MG63 (cell line): Measurements from ENCODE around the gene TOR1AIP2. TPM values are rescaled to one million over a fixed set of nuclear protein-coding genes. Genes with fewer than 3 reads are reported as not detected.

ENCODE experiments used
- DNase-seq: peaks from one replicate; pipeline ENCODE4 v3.0.0-alpha.2; 2020
- H3K27me3 ChIP-seq: fragments of 250-450 bp; sonication (Bioruptor Pico); 2 replicates; pipeline ENCODE4 v1.5.1; 2020; ENCODE audit warnings: mild to moderate bottlenecking, moderate library complexity
- H3K36me3 ChIP-seq: fragments of 250-450 bp; sonication (Bioruptor Pico); 2 replicates; pipeline ENCODE4 v1.5.1; 2020; ENCODE audit warnings: mild to moderate bottlenecking, moderate library complexity
- H3K4me3 ChIP-seq: fragments of 250-450 bp; sonication (Bioruptor Pico); 2 replicates; pipeline ENCODE4 v1.5.1; 2020; ENCODE audit warnings: mild to moderate bottlenecking, moderate library complexity
- H3K9me3 ChIP-seq: fragments of 250-450 bp; sonication (Bioruptor Pico); 2 replicates; pipeline ENCODE4 v1.5.1; 2020; ENCODE audit warnings: mild to moderate bottlenecking, moderate library complexity
- total RNA-seq: library from RNA; depleted of rRNA; stranded (reverse); fragments of >200 nt; shearing (Covaris generic); gene quantifications from 2 replicates; pipeline ENCODE4 v1.2.3, GENCODE V29; 2014; ENCODE audit warnings: low replicate concordance; rRNA removed

The TOR1AIP2 gene
- 52.8 and 59.3 TPM in 2 replicates for total RNA-seq

GRCh38 chr1:179877586-179878265 is at the start of gene TOR1AIP2:
Gene TOR1AIP2, minus strand, starts transcription at chr1:179877803. Its CDS starts 25,138 bp downstream, at chr1:179852665.
- no peaks in the 10 kb centered on the region for H3K27me3 ChIP-seq
- DNase-seq = peak; percentile 91
- H3K9me3 ChIP-seq = no peaks in the 10 kb centered on the region
- peak within 1 kb of the TSS; percentile 75 for H3K4me3 ChIP-seq
- peaks cover 37% of the 10 kb centered on the region for H3K36me3 ChIP-seq

GRCh38 chr1:179926850-179927205 is 49.2 kb upstream of the TOR1AIP2 start:
- no peaks in the 10 kb centered on the region for H3K36me3 ChIP-seq
- H3K27me3 ChIP-seq = no peaks in the 10 kb centered on the region
- no peak overlapping the region for H3K4me3 ChIP-seq
- no peak for DNase-seq
- no peaks in the 10 kb centered on the region for H3K9me3 ChIP-seq

- H3K36me3 ChIP-seq = 0 out of 2 replicates have a peak, but pooled peaks cover 3% of the 10 kb centered on the region
These were observed 48.6 kb upstream of the TOR1AIP2 start for GRCh38 chr1:179925922-179926849.

GRCh38 chr1:179925302-179925701 is 47.7 kb upstream of the TOR1AIP2 start:
- H3K9me3 ChIP-seq = no peaks in the 10 kb centered on the region
- H3K36me3 ChIP-seq = 0 out of 2 replicates have a peak, but pooled peaks cover 3% of the 10 kb centered on the region
- no peaks in the 10 kb centered on the region for H3K27me3 ChIP-seq
- H3K4me3 ChIP-seq = no peak overlapping the region
- DNase-seq = no peak

More at GRCh38 chr1:179925922-179926849, 48.6 kb upstream of the TOR1AIP2 start:
- Histone ChIP-seq H3K9me3 (no peaks in the 10 kb centered on the region), H3K27me3 (no peaks in the 10 kb centered on the region), H3K4me3 (no peak overlapping the region)
- DNase-seq = no peak

- DNase-seq = no peak
- Histone ChIP-seq H3K27me3 (no peaks in the 10 kb centered on the region), H3K4me3 (no peak overlapping the region), H3K36me3 (peaks cover 3% of the 10 kb centered on the region; the same call in 1 of the 2 replicates), H3K9me3 (no peaks in the 10 kb centered on the region)
These were observed 46.7 kb upstream of the TOR1AIP2 start for GRCh38 chr1:179924268-179924667.

GRCh38 chr1:179923029-179923428 is 45.4 kb upstream of the TOR1AIP2 start:
- Histone ChIP-seq H3K36me3 (peaks cover 12% of the 10 kb centered on the region), H3K4me3 (no peak overlapping the region), H3K9me3 (no peaks in the 10 kb centered on the region), H3K27me3 (no peaks in the 10 kb centered on the region)
- no peak for DNase-seq

- H3K27me3 ChIP-seq = no peaks in the 10 kb centered on the region
- no peaks in the 10 kb centered on the region for H3K9me3 ChIP-seq
- no peak for DNase-seq
- H3K36me3 ChIP-seq = peaks cover 19% of the 10 kb centered on the region
- no peak overlapping the region for H3K4me3 ChIP-seq
These were observed 44.6 kb upstream of the TOR1AIP2 start for GRCh38 chr1:179921981-179922872.

GRCh38 chr1:179921472-179921871 is 43.9 kb upstream of the TOR1AIP2 start:
- H3K27me3 ChIP-seq = no peaks in the 10 kb centered on the region
- peaks cover 19% of the 10 kb centered on the region for H3K36me3 ChIP-seq
- no peak overlapping the region for H3K4me3 ChIP-seq
- no peak for DNase-seq
- H3K9me3 ChIP-seq = no peaks in the 10 kb centered on the region

- H3K36me3 ChIP-seq = peaks cover 22% of the 10 kb centered on the region
These were observed 40.2 kb upstream of the TOR1AIP2 start for GRCh38 chr1:179917601-179918429.

GRCh38 chr1:179911812-179912211 is 34.2 kb upstream of the TOR1AIP2 start:
- Histone ChIP-seq H3K27me3 (no peaks in the 10 kb centered on the region), H3K36me3 (peaks cover 10% of the 10 kb centered on the region), H3K9me3 (no peaks in the 10 kb centered on the region), H3K4me3 (no peak overlapping the region)
- DNase-seq = no peak

More at GRCh38 chr1:179917601-179918429, 40.2 kb upstream of the TOR1AIP2 start:
- H3K4me3 ChIP-seq = no peak overlapping the region
- no peaks in the 10 kb centered on the region for H3K9me3 ChIP-seq
- DNase-seq = no peak
- no peaks in the 10 kb centered on the region for H3K27me3 ChIP-seq

- peaks cover 14% of the 10 kb centered on the region for H3K36me3 ChIP-seq
- no peaks in the 10 kb centered on the region for H3K27me3 ChIP-seq
- no peak overlapping the region for H3K4me3 ChIP-seq
- no peaks in the 10 kb centered on the region for H3K9me3 ChIP-seq
- no peak for DNase-seq
These were observed 33.3 kb upstream of the TOR1AIP2 start for GRCh38 chr1:179910934-179911333.

GRCh38 chr1:179889589-179889988 is 12.0 kb upstream of the TOR1AIP2 start:
- Histone ChIP-seq H3K4me3 (no peak overlapping the region), H3K9me3 (no peaks in the 10 kb centered on the region), H3K36me3 (peaks cover 63% of the 10 kb centered on the region), H3K27me3 (no peaks in the 10 kb centered on the region)
- no peak for DNase-seq

GRCh38 chr1:179888071-179888470 is 10.5 kb upstream of the TOR1AIP2 start:
- peaks cover 69% of the 10 kb centered on the region for H3K36me3 ChIP-seq
- no peaks in the 10 kb centered on the region for H3K27me3 ChIP-seq
- DNase-seq = no peak
- H3K4me3 ChIP-seq = no peak overlapping the region
- H3K9me3 ChIP-seq = no peaks in the 10 kb centered on the region

GRCh38 chr1:179883745-179884138 is 6.1 kb upstream of the TOR1AIP2 start:
- DNase-seq = no peak

GRCh38 chr1:179883040-179883744 is 5.6 kb upstream of the TOR1AIP2 start:
- Histone ChIP-seq H3K4me3 (peak overlapping the region; percentile 96), H3K36me3 (peaks cover 40% of the 10 kb centered on the region), H3K9me3 (no peaks in the 10 kb centered on the region), H3K27me3 (no peaks in the 10 kb centered on the region)
- no peak for DNase-seq

More at GRCh38 chr1:179883745-179884138, 6.1 kb upstream of the TOR1AIP2 start:
- no peaks in the 10 kb centered on the region for H3K27me3 ChIP-seq
- peaks cover 43% of the 10 kb centered on the region for H3K36me3 ChIP-seq
- no peaks in the 10 kb centered on the region for H3K9me3 ChIP-seq
- H3K4me3 ChIP-seq = peak overlapping the region; percentile 96
